H1 (cell line): Measurements from ENCODE around the gene CUEDC1. TPM values are rescaled to one million over a fixed set of nuclear protein-coding genes. Genes with fewer than 3 reads are reported as not detected.

Experiments used
- CREB1 ChIP-seq: IDR thresholded peaks from 2 replicates; pipeline ENCODE4 v1.6.1; 2012; ENCODE audit warnings: inconsistent platforms
- NRF1 ChIP-seq: IDR thresholded peaks from 2 replicates; pipeline ENCODE4 v1.6.1; 2011; ENCODE audit warnings: mild to moderate bottlenecking, low read depth, low read length, improper control_type of control experiment
- TCF12 ChIP-seq: IDR thresholded peaks from 2 replicates; pipeline ENCODE4 v1.6.1; 2011; ENCODE audit warnings: low read depth, mild to moderate bottlenecking, low read length
- polyA plus RNA-seq, 7 experiments: library from polyadenylated mRNA; depleted of rRNA in 3 of 7; stranded (reverse) in 5 of 7; unstranded in 2 of 7; fragments of >200 nt in 5 of 7; fragments of 200-250 nt in 2 of 7; gene quantifications; 1 replicate in 5 of 7; 2 replicates in 1 of 7; 4 replicates in 1 of 7; pipeline versions ENCODE4 v1.2.1 to v1.2.3, GENCODE V29; 2011 to 2013; ENCODE audit warnings: missing spikeins in 2 of 7, mixed read lengths in 2 of 7
- total RNA-seq: library from RNA; stranded (reverse); fragmentation: NEBNext Ultra II Directional; extraction: Animal tissue kit (Norgen Biotek cat#: 25700); gene quantifications from 2 replicates; pipeline ENCODE4 v1.2.1, GENCODE V29; 2021
- TF ChIP-seq, protein P1 (sequence below): fragments of 300-600 bp; sonication (generic); IDR thresholded peaks from 2 replicates; pipeline ENCODE4 v1.7.1; 2012; ENCODE audit warnings: low read length, moderate library complexity, mild to moderate bottlenecking, inconsistent platforms; ENCODE audit not compliant: insufficient replicate concordance

CUEDC1 gene
- total and polyA plus RNA-seq, 2 of the 8 experiments (the other 6 are each of a cell fraction or from before 2014, with no cell fraction given) = 4.0 to 10.7 TPM

DNA sequence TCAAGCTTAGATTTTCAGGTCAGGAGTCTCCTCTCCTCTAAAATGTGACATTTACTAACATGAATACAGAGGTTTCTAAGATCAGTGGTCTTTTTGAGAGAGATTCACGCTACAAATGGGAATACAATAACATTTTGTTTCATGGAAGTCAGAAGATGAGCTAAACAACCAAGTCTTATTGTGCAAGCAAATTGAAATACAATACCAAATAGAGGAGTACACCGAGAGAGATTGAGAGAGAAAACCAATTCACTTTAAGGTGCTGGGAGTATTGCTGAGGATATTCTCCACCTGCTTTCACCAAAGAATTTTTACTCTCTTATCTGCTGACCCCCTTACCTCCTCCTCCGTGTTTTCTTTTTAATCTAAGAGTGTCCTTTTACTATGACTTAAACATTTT, 21.4 kb upstream of the CUEDC1 start (continued):
- TF ChIP-seq, protein P1, sequence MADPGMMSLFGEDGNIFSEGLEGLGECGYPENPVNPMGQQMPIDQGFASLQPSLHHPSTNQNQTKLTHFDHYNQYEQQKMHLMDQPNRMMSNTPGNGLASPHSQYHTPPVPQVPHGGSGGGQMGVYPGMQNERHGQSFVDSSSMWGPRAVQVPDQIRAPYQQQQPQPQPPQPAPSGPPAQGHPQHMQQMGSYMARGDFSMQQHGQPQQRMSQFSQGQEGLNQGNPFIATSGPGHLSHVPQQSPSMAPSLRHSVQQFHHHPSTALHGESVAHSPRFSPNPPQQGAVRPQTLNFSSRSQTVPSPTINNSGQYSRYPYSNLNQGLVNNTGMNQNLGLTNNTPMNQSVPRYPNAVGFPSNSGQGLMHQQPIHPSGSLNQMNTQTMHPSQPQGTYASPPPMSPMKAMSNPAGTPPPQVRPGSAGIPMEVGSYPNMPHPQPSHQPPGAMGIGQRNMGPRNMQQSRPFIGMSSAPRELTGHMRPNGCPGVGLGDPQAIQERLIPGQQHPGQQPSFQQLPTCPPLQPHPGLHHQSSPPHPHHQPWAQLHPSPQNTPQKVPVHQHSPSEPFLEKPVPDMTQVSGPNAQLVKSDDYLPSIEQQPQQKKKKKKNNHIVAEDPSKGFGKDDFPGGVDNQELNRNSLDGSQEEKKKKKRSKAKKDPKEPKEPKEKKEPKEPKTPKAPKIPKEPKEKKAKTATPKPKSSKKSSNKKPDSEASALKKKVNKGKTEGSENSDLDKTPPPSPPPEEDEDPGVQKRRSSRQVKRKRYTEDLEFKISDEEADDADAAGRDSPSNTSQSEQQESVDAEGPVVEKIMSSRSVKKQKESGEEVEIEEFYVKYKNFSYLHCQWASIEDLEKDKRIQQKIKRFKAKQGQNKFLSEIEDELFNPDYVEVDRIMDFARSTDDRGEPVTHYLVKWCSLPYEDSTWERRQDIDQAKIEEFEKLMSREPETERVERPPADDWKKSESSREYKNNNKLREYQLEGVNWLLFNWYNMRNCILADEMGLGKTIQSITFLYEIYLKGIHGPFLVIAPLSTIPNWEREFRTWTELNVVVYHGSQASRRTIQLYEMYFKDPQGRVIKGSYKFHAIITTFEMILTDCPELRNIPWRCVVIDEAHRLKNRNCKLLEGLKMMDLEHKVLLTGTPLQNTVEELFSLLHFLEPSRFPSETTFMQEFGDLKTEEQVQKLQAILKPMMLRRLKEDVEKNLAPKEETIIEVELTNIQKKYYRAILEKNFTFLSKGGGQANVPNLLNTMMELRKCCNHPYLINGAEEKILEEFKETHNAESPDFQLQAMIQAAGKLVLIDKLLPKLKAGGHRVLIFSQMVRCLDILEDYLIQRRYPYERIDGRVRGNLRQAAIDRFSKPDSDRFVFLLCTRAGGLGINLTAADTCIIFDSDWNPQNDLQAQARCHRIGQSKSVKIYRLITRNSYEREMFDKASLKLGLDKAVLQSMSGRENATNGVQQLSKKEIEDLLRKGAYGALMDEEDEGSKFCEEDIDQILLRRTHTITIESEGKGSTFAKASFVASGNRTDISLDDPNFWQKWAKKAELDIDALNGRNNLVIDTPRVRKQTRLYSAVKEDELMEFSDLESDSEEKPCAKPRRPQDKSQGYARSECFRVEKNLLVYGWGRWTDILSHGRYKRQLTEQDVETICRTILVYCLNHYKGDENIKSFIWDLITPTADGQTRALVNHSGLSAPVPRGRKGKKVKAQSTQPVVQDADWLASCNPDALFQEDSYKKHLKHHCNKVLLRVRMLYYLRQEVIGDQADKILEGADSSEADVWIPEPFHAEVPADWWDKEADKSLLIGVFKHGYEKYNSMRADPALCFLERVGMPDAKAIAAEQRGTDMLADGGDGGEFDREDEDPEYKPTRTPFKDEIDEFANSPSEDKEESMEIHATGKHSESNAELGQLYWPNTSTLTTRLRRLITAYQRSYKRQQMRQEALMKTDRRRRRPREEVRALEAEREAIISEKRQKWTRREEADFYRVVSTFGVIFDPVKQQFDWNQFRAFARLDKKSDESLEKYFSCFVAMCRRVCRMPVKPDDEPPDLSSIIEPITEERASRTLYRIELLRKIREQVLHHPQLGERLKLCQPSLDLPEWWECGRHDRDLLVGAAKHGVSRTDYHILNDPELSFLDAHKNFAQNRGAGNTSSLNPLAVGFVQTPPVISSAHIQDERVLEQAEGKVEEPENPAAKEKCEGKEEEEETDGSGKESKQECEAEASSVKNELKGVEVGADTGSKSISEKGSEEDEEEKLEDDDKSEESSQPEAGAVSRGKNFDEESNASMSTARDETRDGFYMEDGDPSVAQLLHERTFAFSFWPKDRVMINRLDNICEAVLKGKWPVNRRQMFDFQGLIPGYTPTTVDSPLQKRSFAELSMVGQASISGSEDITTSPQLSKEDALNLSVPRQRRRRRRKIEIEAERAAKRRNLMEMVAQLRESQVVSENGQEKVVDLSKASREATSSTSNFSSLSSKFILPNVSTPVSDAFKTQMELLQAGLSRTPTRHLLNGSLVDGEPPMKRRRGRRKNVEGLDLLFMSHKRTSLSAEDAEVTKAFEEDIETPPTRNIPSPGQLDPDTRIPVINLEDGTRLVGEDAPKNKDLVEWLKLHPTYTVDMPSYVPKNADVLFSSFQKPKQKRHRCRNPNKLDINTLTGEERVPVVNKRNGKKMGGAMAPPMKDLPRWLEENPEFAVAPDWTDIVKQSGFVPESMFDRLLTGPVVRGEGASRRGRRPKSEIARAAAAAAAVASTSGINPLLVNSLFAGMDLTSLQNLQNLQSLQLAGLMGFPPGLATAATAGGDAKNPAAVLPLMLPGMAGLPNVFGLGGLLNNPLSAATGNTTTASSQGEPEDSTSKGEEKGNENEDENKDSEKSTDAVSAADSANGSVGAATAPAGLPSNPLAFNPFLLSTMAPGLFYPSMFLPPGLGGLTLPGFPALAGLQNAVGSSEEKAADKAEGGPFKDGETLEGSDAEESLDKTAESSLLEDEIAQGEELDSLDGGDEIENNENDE = no peak
- TF ChIP-seq CREB1 (no peak), NRF1 (no peak), TCF12 (no peak)
